ENCODE results near the gene MAPKAP1.

DNA sequence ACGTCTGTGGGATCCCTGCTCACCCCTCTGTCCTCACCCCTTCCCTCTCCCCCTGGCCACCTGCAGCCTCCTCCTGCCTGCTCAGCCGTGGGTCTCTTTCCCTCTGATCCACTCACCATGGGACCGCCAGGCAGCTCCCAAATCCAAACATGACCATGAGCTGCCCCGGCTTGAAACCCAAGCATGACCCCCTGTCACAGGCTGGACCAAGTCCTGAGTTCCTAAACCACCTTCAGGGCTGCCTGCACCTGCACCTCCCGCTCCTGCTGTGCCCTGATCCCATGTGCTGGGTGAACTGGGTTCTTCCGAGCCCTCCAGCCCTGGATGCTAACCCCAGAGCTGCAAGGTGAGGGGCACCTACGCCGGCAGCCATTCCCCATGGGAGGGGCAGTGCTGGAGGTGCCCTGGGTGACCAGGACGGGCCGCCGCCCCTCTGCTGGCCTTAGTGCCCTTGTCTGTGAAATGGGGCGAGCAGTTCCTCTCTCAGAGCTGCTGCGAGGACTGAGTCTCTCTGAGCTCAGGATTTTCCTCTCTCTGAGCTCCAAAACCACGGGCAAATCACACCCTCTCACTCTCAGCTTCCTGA, 295.7 kb downstream of the MAPKAP1 start:
- TF ChIP-seq CTCF (IDR thresholded peaks at IDR 0.05; ENCODE audit: low read depth, low read length): no peak
- TF ChIP-seq, protein P1, sequence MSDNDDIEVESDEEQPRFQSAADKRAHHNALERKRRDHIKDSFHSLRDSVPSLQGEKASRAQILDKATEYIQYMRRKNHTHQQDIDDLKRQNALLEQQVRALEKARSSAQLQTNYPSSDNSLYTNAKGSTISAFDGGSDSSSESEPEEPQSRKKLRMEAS (IDR thresholded peaks at IDR 0.05; ENCODE audit: low read depth, low read length): no peak
- no peak for TF ChIP-seq MYC (IDR thresholded peaks at IDR 0.05; ENCODE audit: low read depth, low read length)
- TF ChIP-seq POLR2A (IDR thresholded peaks at IDR 0.05; ENCODE audit: extremely low read depth, insufficient read length): no peak

Data from NB4 (cell line).